H9 (cell line): ENCODE results near the gene ERC1. TPM values are rescaled to one million over a fixed set of nuclear protein-coding genes. Genes with fewer than 3 reads are reported as not detected.

Experiments used
- DNase-seq: peaks from one replicate; pipeline ENCODE4 v3.0.0-alpha.2; 2017
- H2AFZ ChIP-seq: one replicate; pipeline ENCODE4 v1.6.1; 2013; ENCODE audit warnings: mild to moderate bottlenecking, low read length, control low read depth, moderate library complexity
- H2AK5ac ChIP-seq: 2 replicates; pipeline ENCODE4 v1.6.1; 2013; ENCODE audit warnings: low read length, control low read depth, mixed read lengths; ENCODE audit not compliant: insufficient read length
- H2BK120ac ChIP-seq: one replicate; pipeline ENCODE4 v1.6.1; 2013; ENCODE audit warnings: low read depth, mild to moderate bottlenecking, low read length, control low read depth, inconsistent platforms; ENCODE audit not compliant: poor library complexity, severe bottlenecking
- H2BK12ac ChIP-seq: 2 replicates; pipeline ENCODE4 v1.6.1; 2013; ENCODE audit warnings: low read length, control low read depth, mixed read lengths, low read depth; ENCODE audit not compliant: insufficient read length
- H2BK15ac ChIP-seq: 2 replicates; pipeline ENCODE4 v1.6.1; 2013; ENCODE audit warnings: low read depth, low read length, control low read depth
- H2BK20ac ChIP-seq: one replicate; pipeline ENCODE4 v1.6.1; 2013; ENCODE audit warnings: low read depth, mild to moderate bottlenecking, low read length, control low read depth, inconsistent platforms; ENCODE audit not compliant: poor library complexity, severe bottlenecking
- H2BK5ac ChIP-seq: 2 replicates; pipeline ENCODE4 v1.6.1; 2013; ENCODE audit warnings: low read length, control low read depth, mixed read lengths; ENCODE audit not compliant: insufficient read length
- H3K14ac ChIP-seq: 2 replicates; pipeline ENCODE4 v1.6.1; 2013; ENCODE audit warnings: low read length, control low read depth; ENCODE audit not compliant: insufficient read depth
- H3K18ac ChIP-seq: 2 replicates; pipeline ENCODE4 v1.6.1; 2013; ENCODE audit warnings: low read depth, mild to moderate bottlenecking, mixed read lengths, low read length, control low read depth; ENCODE audit not compliant: insufficient read length
- H3K23ac ChIP-seq: 2 replicates; pipeline ENCODE4 v1.6.1; 2013; ENCODE audit warnings: low read length, control low read depth, mixed read lengths, low read depth; ENCODE audit not compliant: insufficient read length
- H3K23me2 ChIP-seq: 2 replicates; pipeline ENCODE4 v1.6.1; 2013; ENCODE audit warnings: low read depth, mild to moderate bottlenecking, mixed read lengths, low read length, control low read depth; ENCODE audit not compliant: insufficient read length, poor library complexity, severe bottlenecking
- H3K27ac ChIP-seq: 2 replicates; pipeline ENCODE4 v1.5.1; 2013; ENCODE audit warnings: low read length, control low read depth, mixed read lengths, low read depth; ENCODE audit not compliant: insufficient read length
- H3K27me3 ChIP-seq: 2 replicates; pipeline ENCODE4 v1.6.1; 2013; ENCODE audit warnings: low read length, control low read depth, inconsistent platforms; ENCODE audit not compliant: insufficient read depth
- H3K4ac ChIP-seq: 2 replicates; pipeline ENCODE4 v1.6.1; 2013; ENCODE audit warnings: low read depth, mild to moderate bottlenecking, control low read depth, inconsistent platforms, low read length, moderate library complexity
- H3K4me1 ChIP-seq: 2 replicates; pipeline ENCODE4 v1.6.1; 2013; ENCODE audit warnings: low read length, control low read depth, inconsistent platforms; ENCODE audit not compliant: insufficient read depth
- H3K4me2 ChIP-seq: 2 replicates; pipeline ENCODE4 v1.6.1; 2013; ENCODE audit warnings: low read length, control low read depth, mixed read lengths; ENCODE audit not compliant: insufficient read length, insufficient read depth
- H3K56ac ChIP-seq: 2 replicates; pipeline ENCODE4 v1.6.1; 2013; ENCODE audit warnings: low read depth, mild to moderate bottlenecking, mixed read lengths, low read length, control low read depth; ENCODE audit not compliant: insufficient read length
- H3K79me1 ChIP-seq: 2 replicates; pipeline ENCODE4 v1.6.1; 2013; ENCODE audit warnings: low read depth, mild to moderate bottlenecking, moderate library complexity, low read length, control low read depth, inconsistent platforms; ENCODE audit not compliant: insufficient read depth, poor library complexity, severe bottlenecking
- H3K79me2 ChIP-seq: 2 replicates; pipeline ENCODE4 v1.6.1; 2013; ENCODE audit warnings: low read length, control low read depth, inconsistent platforms; ENCODE audit not compliant: insufficient read depth
- H3K9ac ChIP-seq: 2 replicates; pipeline ENCODE4 v1.6.1; 2013; ENCODE audit warnings: low read length, control low read depth, mixed read lengths; ENCODE audit not compliant: insufficient read length; ENCODE audit errors: extremely low read depth
- H3K9me3 ChIP-seq: one replicate; pipeline ENCODE4 v1.6.1; 2013; ENCODE audit warnings: low read depth, low read length, inconsistent platforms; ENCODE audit not compliant: control insufficient read depth
- H3T11ph ChIP-seq: one replicate; pipeline ENCODE4 v1.6.1; 2013; ENCODE audit warnings: mild to moderate bottlenecking, low read length, control low read depth, inconsistent platforms
- H4K20me1 ChIP-seq: one replicate; pipeline ENCODE4 v1.6.1; 2013; ENCODE audit not compliant: control insufficient read depth, insufficient read length, insufficient read depth
- H4K5ac ChIP-seq: 2 replicates; pipeline ENCODE4 v1.6.1; 2013; ENCODE audit warnings: low read depth, mild to moderate bottlenecking, mixed read lengths, low read length, control low read depth; ENCODE audit not compliant: insufficient read length
- H4K8ac ChIP-seq: replicated peaks from 2 replicates; pipeline ENCODE4 v1.6.1; 2013; ENCODE audit warnings: low read length, control low read depth, mixed read lengths, low read depth; ENCODE audit not compliant: insufficient read length
- H4K91ac ChIP-seq: 2 replicates; pipeline ENCODE4 v1.6.1; 2013; ENCODE audit warnings: low read depth, mild to moderate bottlenecking, moderate library complexity, mixed read lengths, low read length, control low read depth; ENCODE audit not compliant: insufficient read length
- H3K27ac Mint-ChIP-seq, 3 experiments: 2 replicates in 2 of 3; 3 replicates in 1 of 3; pipeline ENCODE4 v1.8.0; 2020 to 2021; ENCODE audit warnings: mixed read lengths in 3 of 3, mild to moderate bottlenecking in 1 of 3, moderate library complexity in 1 of 3
- H3K27me3 Mint-ChIP-seq: 2 replicates; pipeline ENCODE4 v1.8.0; 2021; ENCODE audit warnings: low read depth, mild to moderate bottlenecking, moderate library complexity, mixed read lengths
- H3K36me3 Mint-ChIP-seq, 3 experiments: 2 replicates in 2 of 3; 3 replicates in 1 of 3; pipeline ENCODE4 v1.8.0; 2020 to 2021; ENCODE audit warnings: low read depth in 3 of 3, mixed read lengths in 3 of 3; ENCODE audit not compliant: insufficient read depth in 1 of 3
- H3K4me1 Mint-ChIP-seq, 2 experiments: 2 replicates each; pipeline ENCODE4 v1.8.0; 2020; ENCODE audit warnings: mixed read lengths in 2 of 2
- H3K4me3 Mint-ChIP-seq, 2 experiments: 2 replicates in 1 of 2; 3 replicates in 1 of 2; pipeline ENCODE4 v1.8.0; 2020 to 2021; ENCODE audit warnings: mild to moderate bottlenecking in 2 of 2, mixed read lengths in 2 of 2, moderate library complexity in 1 of 2
- H3K9me3 Mint-ChIP-seq, 2 experiments: 2 replicates in 1 of 2; 3 replicates in 1 of 2; pipeline ENCODE4 v1.8.0; 2020; ENCODE audit warnings: mild to moderate bottlenecking in 2 of 2, mixed read lengths in 2 of 2, moderate library complexity in 1 of 2
- CTCF ChIP-seq: fragments of 200-600 bp; sonication (generic); conservative IDR thresholded peaks from 3 replicates; pipeline ENCODE4 v1.8.0; 2021; ENCODE audit warnings: antibody characterized with exemption, mild to moderate bottlenecking
- WGBS: extraction: QIAGEN DNeasy Blood & Tissue Kit; methylation state at CpG from one replicate; pipeline ENCODE4 v1.1.7; 2013; ENCODE audit warnings: missing lambda C conversion rate, low lambda C conversion rate, mixed read lengths; ENCODE audit not compliant: insufficient read length; ENCODE audit errors: extremely low coverage; 5-methylcytosine and 5-hydroxymethylcytosine counted together
- total RNA-seq: library from RNA; stranded (reverse); gene quantifications from 2 replicates; pipeline ENCODE4 v1.2.1, GENCODE V29; 2021

Gene ERC1
- total RNA-seq, 1 experiment from 2014 or later: 51.2 TPM

- no peak overlapping the region for H4K91ac ChIP-seq
- H3K27me3 ChIP-seq: no peaks in the 10 kb centered on the region
- H3K4me2 ChIP-seq: no peak overlapping the region
- Mint-ChIP-seq H3K36me3 (no peaks in the 10 kb centered on the region), H3K27me3 (no peaks in the 10 kb centered on the region), H3K4me3 (no peak overlapping the region), H3K9me3 (no peaks in the 10 kb centered on the region), H3K27ac (no peak overlapping the region), H3K4me1 (no peaks in the 10 kb centered on the region)
- no peaks in the 10 kb centered on the region for H3K23me2 ChIP-seq
- H2BK20ac ChIP-seq: no peak overlapping the region
- no peak overlapping the region for H3K27ac ChIP-seq
- H4K5ac ChIP-seq: no peak overlapping the region
- no peak overlapping the region for H3K9ac ChIP-seq
- H3K23ac ChIP-seq: no peak overlapping the region
- H3K18ac ChIP-seq: no peak overlapping the region
- no peaks in the 10 kb centered on the region for H3K4me1 ChIP-seq
- TF ChIP-seq CTCF: no peak
- WGBS: no CpG with 5 or more reads among the region's 4 CpGs
- DNase-seq: no peak
- H3K79me2 ChIP-seq: no peaks in the 10 kb centered on the region
- H2BK15ac ChIP-seq: no peak overlapping the region
- no peak overlapping the region for H2AK5ac ChIP-seq
- H3K9me3 ChIP-seq: no peaks in the 10 kb centered on the region
- H2BK120ac ChIP-seq: no peak overlapping the region
- H3K56ac ChIP-seq: no peak overlapping the region
- no peak overlapping the region for H3K4ac ChIP-seq
- no peaks in the 10 kb centered on the region for H3K79me1 ChIP-seq
- no peak overlapping the region for H4K8ac ChIP-seq
- no peak overlapping the region for H3T11ph ChIP-seq
- H4K20me1 ChIP-seq: no peaks in the 10 kb centered on the region
- H2BK5ac ChIP-seq: no peak overlapping the region
- no peak overlapping the region for H2BK12ac ChIP-seq
- no peak overlapping the region for H2AFZ ChIP-seq
- no peak overlapping the region for H3K14ac ChIP-seq
Measured at GRCh38 chr12:1222858-1223639, 232.0 kb downstream of the ERC1 start.
